SK-N-SH (cell line): Measurements from ENCODE around the gene MPHOSPH9. TPM values are rescaled to one million over a fixed set of nuclear protein-coding genes. Genes with fewer than 3 reads are reported as not detected.

Source experiments
- CTCF ChIA-PET: fragments of 300-600, 350-600 bp; formaldehyde crosslinking; extraction: SDS; loops from one replicate; lab custom pipeline; 2021; lab: Yijun Ruan, JAX
- POLR2A ChIA-PET: fragments of 350-600 bp; sonication (Branson Sonifier 250); formaldehyde crosslinking; extraction: SDS; loops from one replicate; lab custom pipeline; 2020; ENCODE audit warnings: antibody characterized with exemption, inconsistent platforms; lab: Yijun Ruan, JAX
- DNase-seq: peaks from one replicate; pipeline ENCODE4 v3.0.0; 2012
- H2AFZ ChIP-seq: fragments of 200-600 bp; sonication (generic); 2 replicates; pipeline ENCODE4 v1.8.1; 2016; ENCODE audit warnings: antibody characterized with exemption, mild to moderate bottlenecking, low read depth
- H3F3A ChIP-seq: fragments of 200-600 bp; sonication (generic); replicated peaks from 2 replicates; pipeline ENCODE3; 2016; ENCODE audit warnings: antibody characterized with exemption, mild to moderate bottlenecking; ENCODE audit not compliant: insufficient read depth
- H3K27ac ChIP-seq, 2 experiments: fragments of 200-500 bp in 1 of 2; fragments of 200-600 bp in 1 of 2; sonication (Bioruptor generic) in 1 of 2; sonication (generic), shearing (Covaris generic) in 1 of 2; 2 replicates each; pipeline versions ENCODE4 v1.5.1 to v1.6.1; 2014 to 2016; ENCODE audit warnings: low read depth in 2 of 2, inconsistent platforms in 1 of 2, low read length in 1 of 2, mild to moderate bottlenecking in 1 of 2, mixed read lengths in 1 of 2
- H3K27me3 ChIP-seq: fragments of 200-600 bp; sonication (generic), shearing (Covaris generic); 2 replicates; pipeline ENCODE4 v1.6.1; 2016; ENCODE audit warnings: mixed run types; ENCODE audit not compliant: insufficient read depth
- H3K36me3 ChIP-seq, 2 experiments: fragments of 200-500 bp in 1 of 2; fragments of 200-600 bp in 1 of 2; sonication (Bioruptor generic) in 1 of 2; sonication (generic) in 1 of 2; replicated peaks in 1 of 2; 2 replicates each; pipeline versions ENCODE3 to v1.5.1; 2014 to 2016; ENCODE audit warnings: low read length in 1 of 2, mild to moderate bottlenecking in 1 of 2; ENCODE audit not compliant: insufficient read depth in 2 of 2, control insufficient read depth in 1 of 2
- H3K4me1 ChIP-seq, 2 experiments: fragments of 200-500 bp in 1 of 2; fragments of 200-600 bp in 1 of 2; sonication (Bioruptor generic) in 1 of 2; sonication (generic), shearing (Covaris generic) in 1 of 2; 2 replicates each; pipeline versions ENCODE4 v1.5.1 to v1.6.1; 2014 to 2016; ENCODE audit warnings: low read depth in 1 of 2, low read length in 1 of 2, mixed run types in 1 of 2; ENCODE audit not compliant: insufficient read depth in 2 of 2, control insufficient read depth in 1 of 2
- H3K4me2 ChIP-seq: fragments of 200-600 bp; sonication (generic), shearing (Covaris generic); 2 replicates; pipeline ENCODE4 v1.6.1; 2017; ENCODE audit warnings: mixed run types
- H3K4me3 ChIP-seq, 2 experiments: fragments of 200-500 bp in 1 of 2; fragments of 200-600 bp in 1 of 2; sonication (Bioruptor generic) in 1 of 2; sonication (generic), shearing (Covaris generic) in 1 of 2; 2 replicates each; pipeline versions ENCODE4 v1.5.1 to v1.8.1; 2014 to 2016; ENCODE audit warnings: low read depth in 2 of 2, inconsistent platforms in 1 of 2, low read length in 1 of 2, mild to moderate bottlenecking in 1 of 2, mixed read lengths in 1 of 2, moderate library complexity in 1 of 2
- H3K79me2 ChIP-seq: fragments of 200-600 bp; sonication (generic); 2 replicates; pipeline ENCODE4 v1.8.1; 2017; ENCODE audit warnings: mild to moderate bottlenecking; ENCODE audit not compliant: insufficient read depth
- H3K9ac ChIP-seq: fragments of 200-600 bp; sonication (generic); 2 replicates; pipeline ENCODE4 v1.6.1; 2017; ENCODE audit warnings: mixed run types
- H3K9me2 ChIP-seq: fragments of 200-600 bp; sonication (generic); 2 replicates; pipeline ENCODE4 v1.6.1; 2017; ENCODE audit warnings: mixed run types
- H3K9me3 ChIP-seq: fragments of 200-600 bp; sonication (generic); 2 replicates; pipeline ENCODE4 v1.6.1; 2017; ENCODE audit warnings: mixed run types, mild to moderate bottlenecking, moderate library complexity
- H4K20me1 ChIP-seq: fragments of 200-600 bp; sonication (generic); 2 replicates; pipeline ENCODE4 v1.6.1; 2017; ENCODE audit warnings: mild to moderate bottlenecking, mixed run types; ENCODE audit not compliant: insufficient read depth
- EP300 ChIP-seq, 2 experiments: IDR thresholded peaks; 2 replicates each; pipeline versions ENCODE4 v1.4.0 to v1.6.1; 2012; ENCODE audit warnings: borderline replicate concordance in 1 of 2, low read depth in 1 of 2, low read length in 1 of 2
- FOXM1 ChIP-seq: IDR thresholded peaks from 2 replicates; pipeline ENCODE4 v1.4.0; 2012; ENCODE audit warnings: low read depth, mild to moderate bottlenecking
- GABPA ChIP-seq: IDR thresholded peaks from 2 replicates; pipeline ENCODE4 v1.4.0; 2012; ENCODE audit warnings: low read depth, mild to moderate bottlenecking
- GATA2 ChIP-seq: sonication (generic); formaldehyde crosslinking; IDR thresholded peaks from 2 replicates; pipeline ENCODE4 v1.5.0; 2020; ENCODE audit warnings: mild to moderate bottlenecking, missing genetic modification reagents
- IRF3 ChIP-seq: fragments of 150-350 bp; IDR thresholded peaks from 2 replicates; pipeline ENCODE4 v1.6.1; 2016; ENCODE audit warnings: mild to moderate bottlenecking, low read depth, low read length
- JUND ChIP-seq: IDR thresholded peaks from 2 replicates; pipeline ENCODE4 v1.4.0; 2012
- MAX ChIP-seq: IDR thresholded peaks from 2 replicates; pipeline ENCODE4 v1.4.0; 2012; ENCODE audit warnings: low read depth
- MXI1 ChIP-seq: IDR thresholded peaks from 2 replicates; pipeline ENCODE4 v1.6.1; 2012; ENCODE audit warnings: mild to moderate bottlenecking, low read depth, low read length, improper control_type of control experiment
- NFIC ChIP-seq: IDR thresholded peaks from 2 replicates; pipeline ENCODE4 v1.4.0; 2012; ENCODE audit warnings: borderline replicate concordance
- NRF1 ChIP-seq: IDR thresholded peaks from 2 replicates; pipeline ENCODE4 v1.6.1; 2012; ENCODE audit warnings: low read depth, mild to moderate bottlenecking, low read length
- RAD21 ChIP-seq: IDR thresholded peaks from 2 replicates; pipeline ENCODE4 v1.6.1; 2012; ENCODE audit warnings: mild to moderate bottlenecking, low read length
- RCOR1 ChIP-seq: fragments of 150-350 bp; IDR thresholded peaks from 2 replicates; pipeline ENCODE4 v1.6.1; 2017; ENCODE audit warnings: antibody characterized with exemption, low read length
- REST ChIP-seq: IDR thresholded peaks from 2 replicates; pipeline ENCODE4 v1.6.1; 2012; ENCODE audit warnings: mild to moderate bottlenecking, low read depth, low read length, moderate library complexity
- SIN3A ChIP-seq: IDR thresholded peaks from 2 replicates; pipeline ENCODE4 v1.6.1; 2012; ENCODE audit warnings: low read depth, mild to moderate bottlenecking, low read length, moderate library complexity, borderline replicate concordance
- SMC3 ChIP-seq: IDR thresholded peaks from 2 replicates; pipeline ENCODE4 v1.6.1; 2012; ENCODE audit warnings: low read depth, low read length, improper control_type of control experiment
- TEAD4 ChIP-seq: IDR thresholded peaks from 2 replicates; pipeline ENCODE4 v1.4.0; 2012; ENCODE audit warnings: mild to moderate bottlenecking, borderline replicate concordance; ENCODE audit not compliant: insufficient read depth
- YY1 ChIP-seq: IDR thresholded peaks from 2 replicates; pipeline ENCODE4 v1.4.0; 2012; ENCODE audit warnings: low read depth, mild to moderate bottlenecking
- ZBTB33 ChIP-seq: IDR thresholded peaks from 2 replicates; pipeline ENCODE4 v1.4.0; 2012; ENCODE audit warnings: low read depth, borderline replicate concordance
- WGBS: methylation state at CpG from one replicate; pipeline ENCODE4 v1.1.6; 2017; ENCODE audit warnings: low lambda C conversion rate; 5-methylcytosine and 5-hydroxymethylcytosine counted together
- polyA plus RNA-seq, 3 experiments: library from polyadenylated mRNA; depleted of rRNA; stranded (reverse); fragments of >200 nt; gene quantifications; 2 replicates each; pipeline ENCODE4 v1.2.3, GENCODE V29; 2012

Gene MPHOSPH9
- polyA plus RNA-seq, 1 of the 3 experiments (the other 2 are of a cell fraction), result 9.0 TPM

GRCh38 chr12:123231931-123232330 is 1.0 kb downstream of the MPHOSPH9 start (continued):
- TF ChIP-seq RCOR1, result no peak
- TF ChIP-seq SMC3, result no peak
- no peak for TF ChIP-seq GATA2 (CRISPR knock-in tag)

GRCh38 chr12:123229051-123229450 is 3.9 kb downstream of the MPHOSPH9 start:
- ChIA-PET CTCF (interaction anchor here (0.8 to 2.6 kb wide), 2 partner anchors 9 to 39 kb away, joined by 3 to 20 read pairs; no protein-coding TSS in a partner anchor), POLR2A (no interaction called here)
- WGBS, result 94% methylated on average over 3 of the region's 3 CpGs

More at GRCh38 chr12:123229051-123229450, 3.9 kb downstream of the MPHOSPH9 start:
- no peak for TF ChIP-seq YY1
- TF ChIP-seq MXI1, result no peak
- no peak for TF ChIP-seq NFIC
- TF ChIP-seq SIN3A, result no peak
- no peak for TF ChIP-seq ZBTB33
- no peak for TF ChIP-seq RAD21
- no peak for TF ChIP-seq EP300 (IDR thresholded peaks at IDR 0.05; ENCODE audit: borderline replicate concordance in 1 of 2, low read depth in 1 of 2, low read length in 1 of 2)
- no peak for TF ChIP-seq GATA2 (CRISPR knock-in tag)
- no peak for TF ChIP-seq TEAD4
- no peak for TF ChIP-seq MAX
- no peak for TF ChIP-seq NRF1
- TF ChIP-seq FOXM1, result no peak
- no peak for TF ChIP-seq IRF3
- TF ChIP-seq SMC3, result no peak
- no peak for TF ChIP-seq JUND
- TF ChIP-seq GABPA, result no peak
- TF ChIP-seq REST, result no peak
- no peak overlapping the region for H3K4me3 ChIP-seq
- peaks cover 4 to 13% of the 10 kb centered on the region in 2 experiments; a peak in 3 of 4 replicates for H3K4me1 ChIP-seq
- no peak overlapping the region for H3K9ac ChIP-seq
- H3K9me3 ChIP-seq, result no peaks in the 10 kb centered on the region
- no peak for DNase-seq
- H3K36me3 ChIP-seq, result peaks cover 0 to 22% of the 10 kb centered on the region in 2 experiments
- H3K27me3 ChIP-seq, result no peaks in the 10 kb centered on the region
- no peak overlapping the region for H3K27ac ChIP-seq
- H4K20me1 ChIP-seq, result no peaks in the 10 kb centered on the region
- H2AFZ ChIP-seq, result 0 out of 2 replicates have a peak overlapping the region, but pooled peaks have one; percentile 27
- H3F3A ChIP-seq, result no peaks in the 10 kb centered on the region
- H3K4me2 ChIP-seq, result 0 out of 2 replicates have a peak overlapping the region, but pooled peaks have one; percentile 25
- peaks cover 89% of the 10 kb centered on the region for H3K79me2 ChIP-seq
- H3K9me2 ChIP-seq, result no peaks in the 10 kb centered on the region
